Prostate gland (tissue), 2 donors: ENCODE results near the gene IQGAP3.

Experiments
- CTCF ChIP-seq, 4 experiments: fragments of 200-600 bp in 2 of 4; fragments of 450-650 bp in 2 of 4; sonication (generic) in 2 of 4; IDR thresholded peaks; 1 replicate in 3 of 4; 2 replicates in 1 of 4; pipeline ENCODE4 v1.5.1; 2016 to 2019; ENCODE audit warnings: antibody characterized with exemption in 4 of 4, mild to moderate bottlenecking in 2 of 4, moderate library complexity in 2 of 4
- POLR2A ChIP-seq: fragments of 450-650 bp; IDR thresholded peaks from one replicate; pipeline ENCODE4 v1.6.1; 2016; ENCODE audit warnings: antibody characterized with exemption, mild to moderate bottlenecking
- POLR2AphosphoS5 ChIP-seq: sonication (generic); formaldehyde crosslinking; IDR thresholded peaks from one replicate; pipeline ENCODE4 v1.6.1; 2017; ENCODE audit warnings: antibody characterized with exemption

GRCh38 chr1:156530006-156530405, 42.4 kb downstream of the IQGAP3 start:
- TF ChIP-seq POLR2A (no peak), CTCF (IDR thresholded peaks at IDR 0.05) (no peak), POLR2AphosphoS5 (no peak)
